ENCODE measurements around the gene OFD1.

OFD1 gene

DNA sequence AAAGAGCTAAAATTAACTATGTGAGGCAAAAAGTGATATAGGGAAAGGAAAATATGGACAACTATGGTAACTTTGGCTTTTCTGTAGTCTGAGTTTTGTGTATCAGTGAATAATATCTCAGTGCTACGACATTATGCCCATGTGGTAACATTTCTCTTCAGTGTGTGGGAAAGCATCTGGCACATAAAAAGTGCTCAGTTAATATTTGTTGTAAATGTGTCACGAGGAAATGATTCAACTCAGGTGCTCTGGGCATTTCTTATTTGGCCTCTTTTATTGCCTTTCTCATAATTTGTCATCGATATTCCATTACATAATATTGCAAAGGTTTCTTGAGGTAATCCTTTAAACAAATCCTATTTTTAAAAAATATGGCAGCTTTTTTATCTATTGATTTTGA lies 17.6 kb downstream of the OFD1 start:
- DNase-seq, result no peak

DNA sequence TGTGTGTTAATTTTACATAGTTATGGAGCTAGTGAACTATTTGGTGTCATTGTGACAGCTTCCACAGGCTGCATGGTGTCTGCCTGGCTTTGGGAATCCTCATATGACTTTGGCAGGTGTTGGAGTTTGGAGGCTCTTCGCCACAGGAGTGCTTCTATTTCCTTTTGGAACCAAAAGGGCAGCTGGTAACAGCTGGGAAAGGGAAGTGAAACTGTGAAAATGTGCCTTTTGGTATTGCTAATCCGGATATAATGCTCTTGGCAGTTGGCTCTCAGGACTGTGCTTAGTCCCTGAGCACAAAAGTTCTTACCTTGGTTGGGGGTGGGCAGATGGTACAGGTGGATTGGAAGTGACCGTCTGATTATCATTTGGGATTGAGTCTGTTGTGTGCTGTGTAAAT lies 18.1 kb downstream of the OFD1 start:
- peak; percentile 50 to 60 (median 56) for DNase-seq

DNA sequence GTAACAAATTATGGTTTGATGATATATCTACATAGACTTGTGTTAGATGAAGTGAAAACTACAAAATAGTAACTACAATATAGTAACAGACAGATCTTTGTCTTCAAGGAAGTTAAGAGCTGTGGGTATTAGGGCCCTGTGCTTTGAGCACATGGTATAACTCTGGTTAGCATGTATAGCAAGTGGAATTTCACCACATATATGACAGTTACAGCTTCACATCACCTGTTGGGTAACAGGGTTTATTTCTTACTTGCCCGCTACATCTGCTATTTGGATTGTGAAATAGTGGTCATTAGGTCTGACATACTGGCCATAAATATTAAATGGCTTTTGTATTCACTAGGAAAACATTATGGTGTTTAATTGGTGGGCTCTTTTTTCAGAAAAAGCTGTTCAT lies 20.2 kb downstream of the OFD1 start:
- DNase-seq, result peak in 1 of 4 experiments; percentile 37

DNA sequence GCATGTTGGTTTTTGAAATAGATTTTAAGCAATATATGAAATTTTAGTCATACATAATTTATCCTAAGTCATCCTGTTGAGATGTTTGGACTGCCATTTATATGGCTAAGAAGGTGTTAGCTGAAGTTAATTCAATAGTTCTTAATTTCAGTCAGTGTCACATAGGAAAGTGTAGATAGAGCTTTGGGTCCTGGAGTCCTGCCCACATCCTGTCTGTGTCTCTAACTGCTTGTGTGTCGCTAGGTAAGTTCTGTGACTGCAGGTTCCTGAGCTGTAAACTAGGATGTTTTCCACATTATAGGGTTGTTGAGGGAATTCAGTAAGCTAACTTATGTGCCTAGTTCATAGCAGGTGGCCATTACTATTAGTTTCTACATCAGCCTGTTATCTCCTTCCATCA lies 20.7 kb downstream of the OFD1 start:
- DNase-seq, result no peak

DNA sequence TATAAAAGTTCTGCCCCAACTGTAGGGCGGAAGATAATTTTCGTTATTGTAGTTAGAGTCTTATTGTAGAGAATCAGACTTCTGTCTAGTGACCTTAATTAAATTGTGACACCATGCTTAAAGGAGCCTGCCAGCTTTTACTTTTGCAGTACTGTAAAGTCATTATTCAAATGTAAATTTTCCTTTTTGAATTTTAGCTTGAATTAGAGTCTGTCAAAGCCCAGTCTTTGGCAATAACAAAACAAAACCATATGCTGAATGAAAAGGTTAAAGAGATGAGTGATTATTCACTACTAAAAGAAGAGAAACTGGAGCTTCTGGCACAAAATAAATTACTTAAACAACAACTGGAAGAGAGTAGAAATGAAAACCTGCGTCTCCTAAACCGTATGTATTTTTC lies 21.8 kb downstream of the OFD1 start:
- DNase-seq, result no peak

DNA sequence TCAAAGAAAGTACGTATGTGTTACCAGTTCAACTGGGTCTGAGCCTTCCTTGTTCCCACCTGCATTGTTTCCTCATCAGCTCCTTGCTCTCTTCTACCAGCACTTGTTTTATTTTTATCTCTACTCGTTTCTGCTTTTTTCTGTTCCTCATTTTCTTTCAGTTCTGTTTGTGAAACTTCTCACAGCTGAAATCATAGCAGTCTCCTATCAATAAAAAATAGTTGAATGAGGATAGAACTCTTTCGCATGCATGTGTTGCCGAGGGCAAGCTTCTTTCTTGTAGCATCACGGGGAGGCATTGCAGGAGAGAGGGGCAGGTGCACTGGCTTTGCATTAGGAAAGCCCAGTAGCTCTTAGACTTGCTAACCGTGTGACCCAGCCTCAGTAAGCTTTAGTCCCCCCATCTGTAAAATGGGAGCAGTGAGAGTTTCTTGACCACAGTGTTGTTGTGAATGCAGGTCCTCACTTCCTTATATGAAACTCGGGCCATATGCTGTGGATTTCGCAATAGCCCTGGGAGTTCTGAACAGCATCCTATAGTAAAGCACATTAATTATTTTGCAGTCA lies 24.7 kb downstream of the OFD1 start:
- peak in 3 of 4 experiments; percentile 57 to 69 (median 60) for DNase-seq

DNA sequence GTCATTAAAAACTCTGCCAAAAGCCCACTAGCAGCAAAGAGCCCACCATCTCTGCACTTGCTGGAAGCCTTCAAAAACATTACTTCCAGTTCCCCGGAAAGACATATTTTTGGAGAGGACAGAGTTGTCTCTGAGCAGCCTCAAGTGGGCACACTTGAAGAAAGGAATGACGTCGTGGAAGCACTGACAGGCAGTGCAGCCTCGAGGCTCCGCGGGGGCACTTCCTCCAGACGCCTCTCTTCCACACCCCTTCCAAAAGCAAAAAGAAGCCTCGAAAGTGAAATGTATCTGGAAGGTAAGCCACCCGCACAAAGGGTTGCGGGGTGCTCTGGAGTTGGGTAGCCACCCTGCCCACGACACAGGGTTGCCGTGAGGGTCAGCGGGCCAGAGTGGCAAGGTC lies 25.9 kb downstream of the OFD1 start:
- peak in 3 of 4 experiments; percentile 43 to 58 (median 47) for DNase-seq

DNA sequence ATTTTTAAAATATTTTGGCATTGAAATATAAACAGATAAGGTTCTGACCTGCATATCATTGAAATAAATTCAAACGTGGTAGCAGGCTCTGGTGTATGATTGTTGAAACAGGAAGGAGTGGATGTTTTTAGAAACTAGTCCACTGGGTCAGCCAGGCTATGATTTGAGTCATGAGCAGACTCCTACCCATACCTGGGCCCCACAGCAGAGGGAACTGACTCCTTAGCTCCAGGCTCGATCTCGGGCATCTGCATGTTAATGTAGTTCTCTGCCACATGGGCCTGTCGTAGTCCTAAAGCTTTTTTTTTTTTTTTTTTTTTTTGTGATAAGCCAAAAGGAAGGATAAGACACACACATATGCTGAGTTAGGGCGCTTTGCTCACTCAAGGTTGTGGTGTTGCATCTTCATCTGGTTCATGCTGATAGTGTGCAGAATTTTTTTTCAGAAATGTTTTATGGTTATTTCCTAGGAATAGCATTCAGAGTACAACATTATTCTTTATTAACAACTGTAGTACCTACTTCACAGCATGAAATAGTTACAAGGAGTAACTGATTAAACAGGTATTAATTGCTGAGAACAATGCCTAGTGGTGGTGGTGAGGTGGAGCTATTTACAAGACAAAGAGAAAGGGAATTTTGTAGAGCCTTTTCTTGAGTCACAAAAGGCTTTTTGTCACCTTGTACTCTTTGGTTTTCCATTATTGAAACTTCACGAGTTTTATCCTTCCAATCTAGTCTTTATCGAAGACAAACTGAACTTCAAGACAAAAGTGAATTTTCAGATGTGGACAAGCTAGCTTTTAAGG lies 27.3 kb downstream of the OFD1 start:
- peak in 3 of 4 experiments; percentile 33 to 42 (median 36) for DNase-seq

DNA sequence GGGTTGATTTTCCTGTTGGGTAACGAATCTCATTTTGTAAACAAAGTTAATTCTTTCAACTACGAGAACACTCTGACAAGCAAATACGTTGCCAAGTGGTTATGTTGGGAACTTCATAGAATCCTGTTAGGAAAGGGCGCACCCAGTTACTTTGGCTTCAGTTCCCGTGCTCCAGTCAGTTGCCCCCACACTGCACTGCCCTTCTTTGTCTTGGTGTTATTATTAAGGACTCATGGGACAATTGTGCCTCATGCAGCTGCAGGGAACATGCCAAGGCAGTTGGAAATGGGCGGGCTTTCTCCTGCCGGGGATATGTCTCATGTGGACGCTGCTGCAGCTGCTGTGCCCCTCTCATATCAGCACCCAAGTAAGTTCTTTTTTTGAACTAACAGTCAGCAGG lies 28.9 kb downstream of the OFD1 start:
- DNase-seq, result no peak

DNA sequence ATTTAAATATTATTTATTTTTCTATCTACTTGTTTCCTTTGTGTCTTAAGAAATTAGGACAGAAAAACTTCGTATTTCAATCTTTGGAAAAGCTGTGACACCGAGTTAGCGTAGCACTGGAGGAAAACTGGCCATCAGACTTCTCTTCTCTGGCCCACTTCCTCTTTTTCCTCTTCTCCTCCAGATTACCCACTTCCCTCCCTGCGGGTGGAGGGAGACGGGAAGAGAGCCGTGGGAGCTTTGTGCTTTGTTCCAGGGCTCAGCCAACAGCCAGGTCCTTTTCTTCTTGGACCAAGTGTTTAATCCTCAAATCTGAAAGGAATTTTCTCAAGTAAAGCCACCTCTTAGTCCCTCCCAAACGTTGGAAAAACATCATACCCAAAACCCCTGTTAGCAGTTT lies 29.7 kb downstream of the OFD1 start:
- peak; percentile 39 to 69 (median 67) for DNase-seq

DNA sequence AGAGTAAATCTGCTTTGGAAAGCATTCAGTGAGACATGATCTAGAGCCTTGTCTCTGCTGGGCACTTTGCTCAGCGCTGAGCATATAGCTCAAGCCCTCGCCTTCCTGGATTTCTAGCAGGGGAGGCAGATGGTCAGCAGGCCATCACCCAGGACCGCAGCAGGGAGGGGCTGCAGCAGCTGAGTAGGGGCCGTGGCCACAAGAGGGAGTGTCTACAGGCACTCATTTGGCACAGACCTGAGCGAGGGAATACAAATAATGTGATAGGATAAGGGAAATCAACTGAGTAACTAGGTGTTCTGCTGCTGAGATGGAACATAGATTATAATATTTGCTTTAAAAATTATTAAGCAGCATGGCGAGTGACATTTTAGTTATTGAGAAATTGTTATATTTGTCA lies 30.2 kb downstream of the OFD1 start:
- DNase-seq, result no peak

DNA sequence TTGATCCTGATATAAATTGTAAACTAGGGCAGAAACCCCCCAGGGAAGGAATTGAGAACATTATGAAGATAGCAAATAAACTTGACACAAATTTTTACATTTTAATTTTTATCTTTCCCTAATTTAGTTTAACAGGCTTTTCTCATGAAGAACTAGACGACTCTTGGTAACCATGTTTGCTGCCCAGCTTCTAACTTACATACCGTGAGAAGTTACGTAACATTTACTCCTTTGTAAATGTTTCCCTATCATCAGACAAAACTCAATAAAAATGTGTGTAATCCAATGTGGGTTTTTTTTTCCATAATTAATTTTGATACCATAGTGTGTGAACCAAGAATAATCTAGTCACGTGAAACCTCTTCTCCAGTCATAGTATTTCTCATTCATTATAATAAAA lies 34.4 kb downstream of the OFD1 start:
- no peak for DNase-seq

DNA sequence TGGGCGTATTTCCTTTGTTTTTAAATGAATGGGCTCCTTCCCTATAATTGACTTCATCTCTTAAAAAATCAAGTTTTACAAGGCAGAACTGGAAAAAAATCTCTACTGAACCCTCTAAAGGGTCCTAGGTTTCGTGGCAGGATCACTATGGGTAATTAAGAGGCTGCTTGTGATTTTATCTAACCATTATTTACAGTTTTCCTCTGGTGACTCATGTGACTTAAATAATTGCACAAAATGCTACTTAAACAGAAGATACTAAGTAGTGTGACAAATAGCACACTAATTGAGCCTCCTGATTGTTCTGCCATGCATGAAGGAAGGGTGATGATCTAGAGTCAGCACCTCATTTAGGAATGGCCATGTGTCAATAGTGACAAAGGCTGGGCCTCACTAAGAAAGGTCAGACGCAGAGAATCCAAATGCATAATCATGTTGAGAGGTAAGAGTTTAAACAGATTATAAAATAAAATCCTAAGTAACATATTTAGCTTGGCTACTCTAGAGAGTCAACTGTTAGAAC lies 35.5 kb downstream of the OFD1 start:
- DNase-seq, result no peak

DNA sequence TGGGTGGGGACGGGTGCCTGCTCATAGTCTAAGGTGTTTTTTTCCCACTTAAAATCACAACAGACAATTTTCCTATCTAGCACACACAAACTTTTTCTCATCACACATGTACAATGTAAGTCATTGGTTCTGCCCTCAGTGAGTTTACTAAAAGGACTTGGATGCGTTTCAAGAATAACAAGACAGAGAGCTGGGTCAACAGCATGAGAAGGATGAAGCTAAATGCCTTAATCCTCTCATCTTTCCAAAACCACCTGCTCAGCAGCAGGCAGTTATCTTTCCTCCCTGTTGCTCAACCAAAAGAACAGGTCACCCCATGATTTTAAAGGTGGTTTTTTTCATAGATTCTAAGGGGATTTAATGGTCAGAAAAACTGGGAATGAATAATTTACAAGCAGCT lies 40.1 kb downstream of the OFD1 start:
- DNase-seq, result no peak

DNA sequence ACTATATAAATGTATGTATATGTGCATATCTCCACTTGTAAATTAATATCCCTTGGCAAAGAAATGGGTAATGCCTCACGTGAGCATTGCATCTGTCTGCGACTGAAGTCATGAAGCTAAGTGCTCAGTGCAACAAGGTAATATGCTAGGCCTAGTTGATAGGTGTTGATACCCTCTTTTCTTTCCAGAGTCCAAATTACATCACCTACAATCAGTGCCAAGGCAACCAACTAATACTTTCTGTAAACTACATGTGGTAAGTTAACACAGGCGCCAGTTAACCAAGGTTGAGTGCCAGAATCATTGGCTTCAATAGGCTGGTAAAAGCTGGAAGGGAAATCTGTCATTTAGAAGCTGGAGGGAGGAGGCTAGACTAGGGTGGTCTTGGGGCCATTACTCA lies 41.3 kb downstream of the OFD1 start:
- no peak for DNase-seq

DNA sequence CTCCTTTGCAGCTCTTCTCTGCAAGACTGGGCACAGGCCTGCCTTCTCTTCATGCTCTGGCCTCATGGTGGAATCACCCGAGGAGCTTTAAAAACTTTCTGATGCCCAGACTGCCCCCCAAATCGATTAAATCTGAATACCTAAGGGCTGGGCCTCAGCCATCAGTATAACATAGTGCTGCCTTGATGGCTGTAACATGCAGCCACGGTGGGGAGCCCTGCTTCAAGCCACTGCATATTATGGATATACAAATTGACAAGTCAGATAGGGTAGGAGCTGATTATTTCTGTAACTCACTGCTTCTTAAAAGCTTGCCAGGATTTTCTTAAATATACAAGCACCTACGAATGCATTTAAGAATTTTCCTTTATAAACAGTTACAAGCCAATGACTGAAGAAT lies 41.8 kb downstream of the OFD1 start:
- DNase-seq, result no peak

DNA sequence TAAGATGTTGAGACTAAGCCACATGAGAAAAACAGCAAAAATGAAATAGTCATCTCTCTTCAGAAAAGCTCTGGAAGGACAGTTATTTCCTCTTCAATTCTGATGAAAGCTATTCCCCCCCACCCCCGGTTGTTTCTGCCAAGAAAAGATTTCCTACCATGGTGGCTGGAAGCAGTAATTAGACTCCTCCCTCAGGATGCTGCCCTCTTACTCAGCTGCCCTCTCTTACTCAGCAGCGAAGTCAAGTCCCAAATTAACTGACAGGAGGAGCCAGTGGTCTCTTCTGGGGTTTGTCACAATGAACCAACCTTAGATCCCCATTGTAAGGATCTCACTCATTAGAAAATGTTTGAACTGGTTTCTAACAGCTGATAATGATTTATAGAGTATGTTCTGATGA lies 44.4 kb downstream of the OFD1 start:
- peak; percentile 28 to 54 (median 51) for DNase-seq

DNA sequence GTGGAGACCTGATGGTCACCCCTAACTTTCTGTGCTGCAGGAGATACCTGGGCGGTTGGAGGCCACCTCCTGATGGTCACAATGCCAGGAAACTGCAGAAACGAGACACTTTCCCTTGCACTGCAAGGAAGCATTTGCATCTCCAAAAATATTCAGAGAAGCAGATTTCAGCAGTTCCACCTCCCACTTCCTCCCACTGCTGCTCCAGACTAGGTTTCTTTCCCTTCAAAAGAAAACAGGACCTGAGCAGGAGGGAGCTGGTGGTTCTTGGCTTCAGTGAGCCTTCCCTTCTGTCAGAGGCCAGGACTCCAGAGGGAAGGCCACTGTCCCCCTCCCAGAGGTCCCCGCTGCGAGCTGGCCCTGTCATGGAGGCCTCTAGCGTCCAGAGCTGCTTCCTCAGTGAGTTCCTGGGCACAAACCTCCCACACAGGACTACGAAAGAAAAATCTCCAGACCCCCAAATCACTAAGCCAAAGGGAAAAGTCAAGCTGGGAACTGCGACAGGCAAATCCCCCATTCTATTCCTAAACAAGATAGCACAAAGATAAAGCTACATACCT lies 46.4 kb downstream of the OFD1 start:
- DNase-seq, result peak in 2 of 4 experiments; percentile 31 to 35

DNA sequence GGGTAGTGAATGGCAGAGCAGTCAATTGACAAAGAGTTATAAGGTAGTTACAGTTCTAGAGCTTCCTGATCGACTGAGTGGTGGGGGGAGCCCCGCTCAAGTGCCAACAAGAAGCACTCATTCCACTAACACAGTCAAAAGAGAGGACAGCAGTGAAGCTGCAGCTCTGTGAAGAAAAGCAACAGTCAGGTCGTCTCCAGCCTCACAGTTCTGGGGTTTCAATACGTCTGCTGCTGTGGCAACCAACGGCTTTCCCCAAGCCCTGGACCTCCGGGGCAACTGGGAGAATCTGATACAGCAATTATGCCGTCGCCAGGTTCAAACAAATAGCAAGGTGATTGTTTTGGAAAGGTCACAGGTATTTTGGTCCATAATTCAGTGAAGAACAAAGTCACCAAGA lies 51.5 kb downstream of the OFD1 start:
- DNase-seq, result no peak

DNA sequence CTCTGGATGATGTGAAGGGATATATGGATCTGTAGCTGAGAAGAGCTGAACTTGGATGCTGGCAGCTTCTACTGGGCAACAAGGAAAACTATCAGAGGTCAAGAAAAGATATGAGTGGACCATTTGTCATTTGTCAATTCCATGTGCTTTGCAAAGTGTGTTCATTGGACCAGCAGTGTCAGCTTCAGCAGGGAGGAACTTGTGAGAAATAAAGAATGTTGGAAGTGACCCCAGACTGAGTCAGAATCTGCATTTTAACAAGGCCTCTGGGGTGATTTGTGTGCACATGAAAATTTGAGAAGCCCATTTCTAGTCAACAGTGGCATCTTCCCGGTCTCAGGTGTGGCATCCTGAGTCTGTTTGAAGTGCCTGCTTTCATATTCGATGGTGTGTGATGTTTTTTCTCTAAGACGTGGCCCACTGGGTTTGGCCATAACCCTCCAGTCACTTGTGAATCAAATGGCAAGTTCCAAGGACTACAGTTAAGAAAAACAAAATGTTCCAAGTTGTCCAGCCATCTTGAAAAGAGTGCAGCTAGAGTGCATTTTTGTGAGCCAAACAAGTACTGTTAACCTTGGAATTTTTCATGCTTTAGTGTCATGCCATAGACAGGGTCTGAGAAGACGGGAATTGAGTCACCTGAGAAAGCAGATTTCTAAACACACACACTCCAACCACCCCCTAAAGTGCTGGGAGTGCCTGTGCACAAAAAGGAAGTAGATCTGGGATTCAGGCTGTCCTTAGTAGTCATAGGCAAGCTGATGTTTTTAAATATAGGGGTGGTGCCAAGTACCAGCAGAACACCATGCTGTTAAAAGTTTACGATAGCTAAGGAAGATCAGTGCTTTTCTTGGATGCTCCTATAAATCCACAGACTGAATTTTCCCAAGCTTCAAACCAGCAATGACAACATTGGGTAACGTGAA lies 55.9 kb downstream of the OFD1 start:
- DNase-seq, result peak in 1 of 4 experiments; percentile 1

DNA sequence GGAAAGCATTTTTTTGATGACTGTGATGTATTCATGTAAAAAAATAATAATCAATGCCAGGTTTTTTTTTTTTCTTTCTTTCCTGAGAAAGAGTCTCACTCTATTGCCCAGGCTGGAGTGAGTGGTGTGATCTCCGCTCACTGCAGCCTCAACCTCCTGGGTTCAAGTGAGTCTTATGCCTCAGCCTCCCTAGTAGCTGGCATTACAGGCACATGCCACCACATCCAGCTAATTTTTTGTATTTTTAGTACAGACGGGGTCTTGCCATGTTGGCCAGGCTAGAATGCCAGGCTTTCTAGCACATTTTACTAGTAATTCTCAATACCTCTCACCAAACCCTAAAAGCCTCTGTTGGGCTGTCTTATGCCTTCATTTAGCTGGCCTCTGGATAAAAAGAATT lies 56.6 kb downstream of the OFD1 start:
- DNase-seq, result no peak

DNA sequence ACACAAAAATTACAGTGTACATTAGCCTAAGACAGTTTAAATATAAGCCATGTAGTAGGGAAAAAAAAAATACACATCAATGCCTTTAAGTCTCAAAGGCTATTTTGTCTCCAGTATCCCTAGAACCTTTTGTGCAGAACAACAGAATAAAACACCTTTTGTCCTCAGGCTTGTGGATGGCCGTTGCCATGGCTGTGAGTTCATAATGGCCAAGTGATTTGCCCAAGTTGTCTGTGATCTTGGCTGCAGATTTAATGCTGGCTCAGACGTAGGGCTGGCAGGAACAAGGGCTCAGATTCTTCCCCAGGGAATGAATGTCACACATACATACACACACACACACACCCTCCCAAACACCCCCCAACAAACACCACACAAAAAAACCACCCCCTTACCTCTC lies 57.0 kb downstream of the OFD1 start:
- DNase-seq, result no peak

DNA sequence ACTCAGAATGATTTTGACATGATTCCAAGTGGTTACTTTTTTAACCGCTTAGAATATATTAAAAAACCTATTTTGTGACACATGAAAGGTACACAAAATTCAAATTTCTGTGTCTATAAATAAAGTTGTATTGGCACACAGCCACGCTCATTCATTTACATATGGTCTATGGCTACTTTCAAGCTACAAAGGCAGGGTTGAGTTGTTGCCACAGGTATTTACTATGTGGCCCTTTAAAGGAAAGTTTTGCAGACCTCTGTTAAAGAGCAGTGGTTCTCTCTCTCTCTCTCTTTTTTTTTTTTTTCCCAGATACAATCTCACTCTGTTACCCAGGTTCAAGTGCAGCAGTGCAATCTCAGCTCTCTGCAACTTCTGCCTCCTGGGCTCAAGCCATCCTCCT lies 59.3 kb downstream of the OFD1 start:
- DNase-seq, result no peak
